Amygdala (tissue), 56 donors: ENCODE measurements around the gene TMEM69.
"Not testable (repeated sequence)": the region's sequence is repeated elsewhere in the genome, so short reads cannot be mapped to it uniquely, and the experiment has no call there.

Experiments used
- DNase-seq, 56 donors: peaks; one replicate each; lab custom pipeline; 2025; lab: John Stamatoyannopoulos, UW

TMEM69 gene

GRCh38 chr1:45730075-45730779 lies 42.2 kb downstream of the TMEM69 start:
- no peak for DNase-seq

- no peak for DNase-seq
Observed at GRCh38 chr1:45730780-45731319, 42.9 kb downstream of the TMEM69 start.

DNA sequence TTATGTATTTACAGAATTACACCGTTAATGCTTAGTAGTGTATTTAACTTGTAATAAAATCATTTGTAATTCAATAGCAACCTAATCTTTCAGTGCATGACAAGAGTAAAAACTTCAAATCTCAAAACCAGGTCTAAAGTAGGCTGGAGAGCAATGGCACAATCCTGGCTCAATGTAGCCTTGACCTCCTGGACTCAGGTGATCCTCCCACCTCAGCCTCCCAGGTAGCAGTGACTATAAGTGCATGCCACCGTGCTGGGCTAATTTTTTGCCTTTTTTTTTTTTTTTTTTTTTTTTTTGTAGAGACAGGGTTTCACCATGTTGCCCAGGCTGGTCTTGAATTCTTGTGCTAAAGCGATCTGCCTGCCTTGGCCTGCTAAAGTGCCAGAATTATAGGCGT lies 51.2 kb downstream of the TMEM69 start:
- DNase-seq: no peak

- not testable (repeated sequence) for DNase-seq
Observed at GRCh38 chr1:45739641-45740156, 51.7 kb downstream of the TMEM69 start.
